Measurements from ENCODE around the gene AUTS2. TPM values are rescaled to one million over a fixed set of nuclear protein-coding genes. Genes with fewer than 3 reads are reported as not detected.

AUTS2 gene
- total and polyA plus RNA-seq, 2 donors (not counting 1 experiment from before 2014, with no cell fraction given): 0.60 to 9.1 TPM

DNA sequence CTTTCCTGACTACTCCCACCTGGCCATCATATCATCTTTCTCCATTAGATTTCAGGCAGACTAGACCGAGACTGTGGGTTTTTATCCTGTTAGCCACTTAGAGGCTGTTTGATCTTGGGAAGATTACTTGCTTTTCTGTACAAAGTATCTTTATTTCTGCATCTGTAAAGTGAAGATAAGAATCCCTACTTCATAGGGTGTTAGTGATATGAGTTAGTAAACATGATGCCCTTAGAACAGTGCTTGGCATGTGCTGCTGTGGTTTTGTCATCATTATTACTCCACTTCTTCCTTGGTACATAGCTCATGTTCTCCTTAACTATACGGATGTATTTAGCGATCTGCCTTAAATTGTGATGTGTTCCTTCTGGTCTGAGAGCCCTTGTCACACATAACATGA, 165.2 kb downstream of the AUTS2 start:
- TF ChIP-seq EZH2 (IDR thresholded peaks at IDR 0.05; ENCODE audit: low read length, missing control alignments): no peak
- TF ChIP-seq, protein P1, sequence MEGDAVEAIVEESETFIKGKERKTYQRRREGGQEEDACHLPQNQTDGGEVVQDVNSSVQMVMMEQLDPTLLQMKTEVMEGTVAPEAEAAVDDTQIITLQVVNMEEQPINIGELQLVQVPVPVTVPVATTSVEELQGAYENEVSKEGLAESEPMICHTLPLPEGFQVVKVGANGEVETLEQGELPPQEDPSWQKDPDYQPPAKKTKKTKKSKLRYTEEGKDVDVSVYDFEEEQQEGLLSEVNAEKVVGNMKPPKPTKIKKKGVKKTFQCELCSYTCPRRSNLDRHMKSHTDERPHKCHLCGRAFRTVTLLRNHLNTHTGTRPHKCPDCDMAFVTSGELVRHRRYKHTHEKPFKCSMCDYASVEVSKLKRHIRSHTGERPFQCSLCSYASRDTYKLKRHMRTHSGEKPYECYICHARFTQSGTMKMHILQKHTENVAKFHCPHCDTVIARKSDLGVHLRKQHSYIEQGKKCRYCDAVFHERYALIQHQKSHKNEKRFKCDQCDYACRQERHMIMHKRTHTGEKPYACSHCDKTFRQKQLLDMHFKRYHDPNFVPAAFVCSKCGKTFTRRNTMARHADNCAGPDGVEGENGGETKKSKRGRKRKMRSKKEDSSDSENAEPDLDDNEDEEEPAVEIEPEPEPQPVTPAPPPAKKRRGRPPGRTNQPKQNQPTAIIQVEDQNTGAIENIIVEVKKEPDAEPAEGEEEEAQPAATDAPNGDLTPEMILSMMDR (conservative IDR thresholded peaks at IDR 0.05 in 1 of 2, IDR thresholded peaks at IDR 0.05 in 1 of 2; ENCODE audit: low read depth in 1 of 2, low read length in 2 of 2): no peak
- no peaks in the 10 kb centered on the region for H4K20me1 ChIP-seq (ENCODE audit: control insufficient read depth, extremely low read depth, insufficient read depth, low read length)
- H3K79me2 ChIP-seq (ENCODE audit: control insufficient read depth, insufficient read depth, low read length): no peaks in the 10 kb centered on the region
- no peaks in the 10 kb centered on the region for H3K36me3 ChIP-seq (ENCODE audit: control insufficient read depth, insufficient read depth, low read length)
- no peak overlapping the region for H3K4me2 ChIP-seq (ENCODE audit: extremely low read depth, insufficient read depth, low read length)
- no peak overlapping the region for H3K9ac ChIP-seq (ENCODE audit: insufficient read depth, low read length)
- DNase-seq (ENCODE audit: low read depth in 2 of 2): no peak
- no peaks in the 10 kb centered on the region for H3K27me3 ChIP-seq (ENCODE audit: control insufficient read depth, insufficient read depth, low read length)
- H3K27ac ChIP-seq (ENCODE audit: insufficient read depth, low read length): no peak overlapping the region
- no peak overlapping the region for H2AFZ ChIP-seq (ENCODE audit: low read length)
- no peak overlapping the region for H3K4me3 ChIP-seq (replicated peaks in 1 of 4; ENCODE audit: control extremely low read depth in 1 of 4, insufficient read depth in 1 of 4, low read depth in 3 of 4, low read length in 4 of 4)
- no peaks in the 10 kb centered on the region for H3K9me3 ChIP-seq (ENCODE audit: control insufficient read depth, insufficient read depth, low read depth, low read length)
- no peaks in the 10 kb centered on the region for H3K4me1 ChIP-seq (ENCODE audit: control insufficient read depth, extremely low read depth, insufficient read depth, low read length)

DNA sequence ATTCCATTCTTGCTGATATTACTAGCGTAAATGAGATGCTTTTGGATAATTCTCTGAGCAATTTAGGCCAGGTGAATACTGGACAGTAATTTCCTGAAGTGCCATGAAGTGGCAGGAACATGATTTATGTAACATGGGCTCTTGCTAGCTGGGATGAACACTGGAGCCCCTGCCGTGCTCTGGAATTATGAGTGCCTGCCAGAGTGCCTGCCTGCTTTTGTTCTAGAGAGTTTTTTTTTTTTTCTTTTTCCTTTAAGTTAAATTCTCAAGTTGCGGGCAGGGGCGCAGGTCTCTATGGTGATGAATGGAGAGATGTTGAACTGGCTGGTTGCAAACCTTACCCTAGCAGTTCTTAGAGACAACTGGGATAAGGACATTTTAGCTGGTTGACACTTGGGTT, 165.9 kb downstream of the AUTS2 start:
- Histone ChIP-seq H3K4me1 (ENCODE audit: control insufficient read depth, extremely low read depth, insufficient read depth, low read length) (no peaks in the 10 kb centered on the region), H3K4me3 (replicated peaks in 1 of 4; ENCODE audit: control extremely low read depth in 1 of 4, insufficient read depth in 1 of 4, low read depth in 3 of 4, low read length in 4 of 4) (no peak overlapping the region), H3K27me3 (ENCODE audit: control insufficient read depth, insufficient read depth, low read length) (no peaks in the 10 kb centered on the region), H3K27ac (ENCODE audit: insufficient read depth, low read length) (no peak overlapping the region), H3K79me2 (ENCODE audit: control insufficient read depth, insufficient read depth, low read length) (no peaks in the 10 kb centered on the region), H4K20me1 (ENCODE audit: control insufficient read depth, extremely low read depth, insufficient read depth, low read length) (no peaks in the 10 kb centered on the region), H3K9ac (ENCODE audit: insufficient read depth, low read length) (no peak overlapping the region), H2AFZ (ENCODE audit: low read length) (no peak overlapping the region), H3K36me3 (ENCODE audit: control insufficient read depth, insufficient read depth, low read length) (no peaks in the 10 kb centered on the region), H3K9me3 (ENCODE audit: control insufficient read depth, insufficient read depth, low read depth, low read length) (no peaks in the 10 kb centered on the region), H3K4me2 (ENCODE audit: extremely low read depth, insufficient read depth, low read length) (no peak overlapping the region)
- TF ChIP-seq, protein P1 (conservative IDR thresholded peaks at IDR 0.05 in 1 of 2, IDR thresholded peaks at IDR 0.05 in 1 of 2; ENCODE audit: low read depth in 1 of 2, low read length in 2 of 2): no peak
- no peak for TF ChIP-seq EZH2 (IDR thresholded peaks at IDR 0.05; ENCODE audit: low read length, missing control alignments)
- no peak for DNase-seq (ENCODE audit: low read depth in 2 of 2)

DNA sequence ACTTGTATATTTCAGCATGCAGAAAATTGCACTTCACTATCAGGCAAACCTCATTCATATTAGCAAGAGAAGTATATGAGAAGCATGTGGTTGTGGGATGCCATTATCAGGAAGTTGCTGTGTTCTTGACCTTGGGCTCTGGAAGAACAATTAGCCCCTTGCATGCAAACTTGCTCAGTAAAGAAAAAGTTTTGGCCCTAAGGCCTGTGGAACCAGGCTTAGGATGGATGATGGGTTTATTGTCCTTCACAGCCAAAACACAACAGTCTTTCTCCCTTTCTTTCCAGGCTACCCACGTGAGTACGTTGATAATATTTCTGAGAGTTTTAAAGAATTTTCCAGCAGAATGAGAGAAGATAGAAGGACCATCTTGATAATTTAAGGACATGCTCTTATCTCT, 166.4 kb downstream of the AUTS2 start:
- Histone ChIP-seq H4K20me1 (ENCODE audit: control insufficient read depth, extremely low read depth, insufficient read depth, low read length) (no peaks in the 10 kb centered on the region), H2AFZ (ENCODE audit: low read length) (no peak overlapping the region), H3K79me2 (ENCODE audit: control insufficient read depth, insufficient read depth, low read length) (no peaks in the 10 kb centered on the region), H3K4me3 (replicated peaks in 1 of 4; ENCODE audit: control extremely low read depth in 1 of 4, insufficient read depth in 1 of 4, low read depth in 3 of 4, low read length in 4 of 4) (no peak overlapping the region), H3K9ac (ENCODE audit: insufficient read depth, low read length) (no peak overlapping the region), H3K4me2 (ENCODE audit: extremely low read depth, insufficient read depth, low read length) (no peak overlapping the region), H3K27ac (ENCODE audit: insufficient read depth, low read length) (no peak overlapping the region), H3K9me3 (ENCODE audit: control insufficient read depth, insufficient read depth, low read depth, low read length) (no peaks in the 10 kb centered on the region), H3K27me3 (ENCODE audit: control insufficient read depth, insufficient read depth, low read length) (no peaks in the 10 kb centered on the region), H3K4me1 (ENCODE audit: control insufficient read depth, extremely low read depth, insufficient read depth, low read length) (no peaks in the 10 kb centered on the region), H3K36me3 (ENCODE audit: control insufficient read depth, insufficient read depth, low read length) (no peaks in the 10 kb centered on the region)
- no peak for DNase-seq (ENCODE audit: low read depth in 2 of 2)
- TF ChIP-seq, protein P1 (conservative IDR thresholded peaks at IDR 0.05 in 1 of 2, IDR thresholded peaks at IDR 0.05 in 1 of 2; ENCODE audit: low read depth in 1 of 2, low read length in 2 of 2): no peak
- no peak for TF ChIP-seq EZH2 (IDR thresholded peaks at IDR 0.05; ENCODE audit: low read length, missing control alignments)
